C1 segment of cervical spinal cord (tissue), 14 donors: Measurements from ENCODE around the gene BUD31.
"Not testable (repeated sequence)": the region's sequence is repeated elsewhere in the genome, so short reads cannot be mapped to it uniquely, and the experiment has no call there.

Experiments
- DNase-seq, 14 donors: peaks; one replicate each; lab custom pipeline; 2025; lab: John Stamatoyannopoulos, UW

The BUD31 gene

GRCh38 chr7:99408379-99409191 is at the start of gene BUD31, which contains the start of gene PDAP1:
TSS of gene BUD31 (plus strand) at chr7:99408969. CDS start at chr7:99411093, 2,124 bp downstream.
TSS of gene PDAP1 (minus strand) at chr7:99408597. CDS start at chr7:99408548, 49 bp downstream.
- peak; percentile 67 to 100 (median 94) for DNase-seq

GRCh38 chr7:99359465-99360154 is 49.2 kb upstream of the BUD31 start:
- no peak for DNase-seq

GRCh38 chr7:99362801-99363200 is 46.0 kb upstream of the BUD31 start:
- no peak for DNase-seq

GRCh38 chr7:99363286-99363685 is 45.5 kb upstream of the BUD31 start:
- no peak for DNase-seq

GRCh38 chr7:99365318-99366141 is 43.2 kb upstream of the BUD31 start:
- peak in 1 of 14 donors; percentile 13 for DNase-seq

- DNase-seq = no peak
Measured at GRCh38 chr7:99366646-99367045, 42.1 kb upstream of the BUD31 start.

- DNase-seq = no peak
Measured at GRCh38 chr7:99368750-99369389, 39.9 kb upstream of the BUD31 start.

GRCh38 chr7:99369767-99370391 is 38.9 kb upstream of the BUD31 start:
- no peak for DNase-seq

- DNase-seq = no peak
Measured at GRCh38 chr7:99371376-99371920, 37.3 kb upstream of the BUD31 start.

- peak in 3 of 14 donors; percentile 10 to 16 (median 13) for DNase-seq
Measured at GRCh38 chr7:99372275-99373090, 36.3 kb upstream of the BUD31 start.

- no peak for DNase-seq
Measured at GRCh38 chr7:99373091-99374066, 35.4 kb upstream of the BUD31 start.

- DNase-seq = peak in 6 of 14 donors; percentile 15 to 61 (median 33)
Measured at GRCh38 chr7:99374111-99375064, 34.4 kb upstream of the BUD31 start, which contains the start of gene ARPC1B. TSS of gene ARPC1B (plus strand) at chr7:99374730. CDS start at chr7:99385715, 10,985 bp downstream.

GRCh38 chr7:99375070-99375807 is 33.5 kb upstream of the BUD31 start:
- peak in 12 of 14 donors; percentile 8 to 72 (median 34) for DNase-seq

GRCh38 chr7:99379043-99379577 is 29.7 kb upstream of the BUD31 start:
- DNase-seq = peak in 3 of 14 donors; percentile 7 to 12 (median 10)

GRCh38 chr7:99379693-99380031 is 29.1 kb upstream of the BUD31 start:
- not testable (repeated sequence) for DNase-seq
